PFSK-1 (cell line): ENCODE measurements around the gene INIP.

Source experiments
- FOXP2 ChIP-seq: optimal IDR thresholded peaks from 2 replicates; pipeline ENCODE3; 2011; ENCODE audit warnings: borderline replicate concordance, control low read depth, inconsistent platforms; ENCODE audit not compliant: insufficient read depth; ENCODE audit errors: extremely low read length, extremely low read depth
- POLR2AphosphoS5 ChIP-seq: IDR thresholded peaks from 2 replicates; pipeline ENCODE4 v1.6.1; 2012; ENCODE audit warnings: low read depth, mild to moderate bottlenecking, control low read depth, low read length, moderate library complexity
- SIN3A ChIP-seq: IDR thresholded peaks from 2 replicates; pipeline ENCODE4 v1.6.1; 2012; ENCODE audit warnings: mild to moderate bottlenecking, low read length, moderate library complexity, borderline replicate concordance; ENCODE audit not compliant: insufficient read depth
- TAF1 ChIP-seq: IDR thresholded peaks from 2 replicates; pipeline ENCODE4 v1.6.1; 2012; ENCODE audit warnings: low read length, control low read depth, borderline replicate concordance; ENCODE audit not compliant: insufficient read depth

DNA sequence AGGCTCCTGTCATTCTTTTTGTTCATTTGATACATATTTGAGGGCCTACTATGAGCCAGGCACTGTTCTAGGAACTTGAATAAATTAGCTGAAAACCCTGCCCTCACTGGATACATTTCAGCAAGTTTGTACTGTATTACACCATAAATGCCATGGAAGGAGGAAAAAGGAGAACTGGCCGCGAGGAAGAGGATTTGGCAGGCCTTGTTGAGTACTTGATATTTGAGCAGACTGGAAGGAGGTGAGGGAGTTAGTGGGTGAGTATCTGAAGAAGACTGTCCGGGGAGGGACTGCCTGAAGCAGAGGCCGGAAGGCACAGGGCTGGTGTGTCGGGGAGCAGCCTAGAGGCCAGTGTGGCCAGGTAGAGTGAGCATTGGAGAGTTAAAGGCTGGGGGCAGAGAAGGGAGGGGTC lies 37.1 kb upstream of the INIP start:
- TF ChIP-seq SIN3A = no peak
- TF ChIP-seq POLR2AphosphoS5 = no peak
- TF ChIP-seq TAF1 = no peak
- no peak for TF ChIP-seq FOXP2
